ACC112 (cell line): ENCODE results near the gene PCCB.
"Not testable (repeated sequence)": the region's sequence is repeated elsewhere in the genome, so short reads cannot be mapped to it uniquely, and the experiment has no call there.

Source experiments
- H2AFZ ChIP-seq: fragments of 200-600 bp; sonication (generic); one replicate; pipeline ENCODE4 v1.6.0; 2017; ENCODE audit warnings: antibody characterized with exemption, low read length; ENCODE audit not compliant: unreplicated experiment
- H3K27ac ChIP-seq: fragments of 200-600 bp; sonication (generic); 2 replicates; pipeline ENCODE4 v1.5.1; 2014; ENCODE audit warnings: low read depth, mild to moderate bottlenecking, antibody characterized with exemption, low read length, moderate library complexity
- H3K27me3 ChIP-seq: fragments of 200-600 bp; sonication (generic); 2 replicates; pipeline ENCODE4 v1.6.1; 2014; ENCODE audit warnings: mild to moderate bottlenecking, antibody characterized with exemption, low read length, moderate library complexity, mixed read lengths; ENCODE audit not compliant: insufficient read depth
- H3K36me3 ChIP-seq: fragments of 200-600 bp; sonication (generic); 2 replicates; pipeline ENCODE4 v1.6.1; 2016; ENCODE audit warnings: mild to moderate bottlenecking, antibody characterized with exemption, low read length, moderate library complexity, mixed read lengths; ENCODE audit not compliant: insufficient read depth
- H3K4me1 ChIP-seq: fragments of 200-600 bp; sonication (generic); one replicate; pipeline ENCODE4 v1.6.1; 2016; ENCODE audit warnings: low read length, mixed read lengths; ENCODE audit not compliant: insufficient read depth, unreplicated experiment, control insufficient read depth
- H3K4me3 ChIP-seq: fragments of 200-600 bp; sonication (generic); 2 replicates; pipeline ENCODE4 v1.5.1; 2014; ENCODE audit warnings: mild to moderate bottlenecking, low read depth, low read length
- H3K79me2 ChIP-seq: fragments of 200-600 bp; sonication (generic); one replicate; pipeline ENCODE4 v1.6.0; 2016; ENCODE audit warnings: low read length; ENCODE audit not compliant: control insufficient read depth, unreplicated experiment, insufficient read depth

PCCB gene

GRCh38 chr3:136311261-136311660 lies 61.1 kb downstream of the PCCB start:
- no peak overlapping the region for H2AFZ ChIP-seq
- no peaks in the 10 kb centered on the region for H3K79me2 ChIP-seq
- H3K4me3 ChIP-seq: no peak overlapping the region
- no peaks in the 10 kb centered on the region for H3K36me3 ChIP-seq
- no peak overlapping the region for H3K27ac ChIP-seq
- no peaks in the 10 kb centered on the region for H3K27me3 ChIP-seq
- no peaks in the 10 kb centered on the region for H3K4me1 ChIP-seq

GRCh38 chr3:136311968-136312367 lies 61.8 kb downstream of the PCCB start:
- Histone ChIP-seq H3K4me3 (no peak overlapping the region), H2AFZ (no peak overlapping the region), H3K79me2 (no peaks in the 10 kb centered on the region), H3K36me3 (no peaks in the 10 kb centered on the region), H3K4me1 (no peaks in the 10 kb centered on the region), H3K27ac (no peak overlapping the region), H3K27me3 (no peaks in the 10 kb centered on the region)

- Histone ChIP-seq H3K4me1 (no peaks in the 10 kb centered on the region), H3K27me3 (no peaks in the 10 kb centered on the region), H3K79me2 (no peaks in the 10 kb centered on the region), H2AFZ (no peak overlapping the region), H3K27ac (no peak overlapping the region), H3K4me3 (no peak overlapping the region), H3K36me3 (peaks cover 19% of the 10 kb centered on the region)
These were observed 76.2 kb downstream of the PCCB start for GRCh38 chr3:136326316-136326715.

- H3K36me3 ChIP-seq: peaks cover 8% of the 10 kb centered on the region; the same call in 1 of the 2 replicates
- no peaks in the 10 kb centered on the region for H3K79me2 ChIP-seq
- H3K27ac ChIP-seq: no peak overlapping the region
- no peaks in the 10 kb centered on the region for H3K27me3 ChIP-seq
- H2AFZ ChIP-seq: no peak overlapping the region
- H3K4me1 ChIP-seq: peaks cover 3% of the 10 kb centered on the region
- H3K4me3 ChIP-seq: no peak overlapping the region
These were observed 77.5 kb downstream of the PCCB start for GRCh38 chr3:136327671-136328070.

GRCh38 chr3:136329593-136329992 lies 79.5 kb downstream of the PCCB start:
- Histone ChIP-seq H2AFZ (no peak overlapping the region), H3K27ac (no peak overlapping the region), H3K79me2 (no peaks in the 10 kb centered on the region), H3K4me1 (peaks cover 11% of the 10 kb centered on the region), H3K27me3 (no peaks in the 10 kb centered on the region), H3K36me3 (peaks cover 15% of the 10 kb centered on the region; the same call in 1 of the 2 replicates), H3K4me3 (no peak overlapping the region)

GRCh38 chr3:136330900-136331299 lies 80.8 kb downstream of the PCCB start:
- Histone ChIP-seq H2AFZ (no peak overlapping the region), H3K27me3 (no peaks in the 10 kb centered on the region), H3K79me2 (no peaks in the 10 kb centered on the region), H3K36me3 (peaks cover 22% of the 10 kb centered on the region; the same call in 1 of the 2 replicates), H3K4me1 (peaks cover 11% of the 10 kb centered on the region), H3K27ac (no peak overlapping the region), H3K4me3 (no peak overlapping the region)

GRCh38 chr3:136332302-136332701 lies 82.2 kb downstream of the PCCB start:
- Histone ChIP-seq H3K27ac (peak overlapping the region; percentile 26; the same call in 1 of the 2 replicates), H3K4me1 (peaks cover 11% of the 10 kb centered on the region), H2AFZ (no peak overlapping the region), H3K27me3 (no peaks in the 10 kb centered on the region), H3K4me3 (no peak overlapping the region), H3K79me2 (no peaks in the 10 kb centered on the region), H3K36me3 (peaks cover 25% of the 10 kb centered on the region; the same call in 1 of the 2 replicates)

- no peak overlapping the region for H3K4me3 ChIP-seq
- H3K36me3 ChIP-seq: peaks cover 25% of the 10 kb centered on the region; the same call in 1 of the 2 replicates
- peak overlapping the region; percentile 50 for H3K27ac ChIP-seq
- no peak overlapping the region for H2AFZ ChIP-seq
- no peaks in the 10 kb centered on the region for H3K79me2 ChIP-seq
- H3K4me1 ChIP-seq: peaks cover 11% of the 10 kb centered on the region
- H3K27me3 ChIP-seq: no peaks in the 10 kb centered on the region
These were observed 82.6 kb downstream of the PCCB start for GRCh38 chr3:136332776-136333175.

- Histone ChIP-seq H3K36me3 (peaks cover 24% of the 10 kb centered on the region; the same call in 1 of the 2 replicates), H3K27ac (no peak overlapping the region), H3K4me1 (peaks cover 11% of the 10 kb centered on the region), H3K27me3 (no peaks in the 10 kb centered on the region), H2AFZ (no peak overlapping the region), H3K79me2 (no peaks in the 10 kb centered on the region), H3K4me3 (no peak overlapping the region)
These were observed 84.1 kb downstream of the PCCB start for GRCh38 chr3:136334209-136334608.

GRCh38 chr3:136334726-136335125 lies 84.6 kb downstream of the PCCB start:
- Histone ChIP-seq H3K4me1 (peaks cover 11% of the 10 kb centered on the region), H3K36me3 (peaks cover 23% of the 10 kb centered on the region; the same call in 1 of the 2 replicates)
- H2AFZ ChIP-seq, H3K27me3 ChIP-seq, H3K4me3 ChIP-seq, H3K27ac ChIP-seq, H3K79me2 ChIP-seq: not testable (repeated sequence)

- H3K4me3 ChIP-seq: no peak overlapping the region
- H2AFZ ChIP-seq: no peak overlapping the region
- H3K27ac ChIP-seq: no peak overlapping the region
- peaks cover 23% of the 10 kb centered on the region; the same call in 1 of the 2 replicates for H3K36me3 ChIP-seq
- no peaks in the 10 kb centered on the region for H3K79me2 ChIP-seq
- peaks cover 11% of the 10 kb centered on the region for H3K4me1 ChIP-seq
- no peaks in the 10 kb centered on the region for H3K27me3 ChIP-seq
These were observed 86.4 kb downstream of the PCCB start for GRCh38 chr3:136336329-136337100.
